Glomerular endothelial cell (primary cell): Measurements from ENCODE around the gene MAD1L1. TPM values are rescaled to one million over a fixed set of nuclear protein-coding genes. Genes with fewer than 3 reads are reported as not detected.

Experiments
- DNase-seq: peaks from one replicate; pipeline ENCODE4 v3.0.0-alpha.2; 2011; ENCODE audit warnings: low read depth, low spot score; ENCODE audit errors: extremely low read depth
- total RNA-seq: library from RNA; depleted of rRNA; stranded (reverse); fragments of >200 nt; gene quantifications from 2 replicates; pipeline ENCODE4 v1.2.3, GENCODE V29; 2015

Gene MAD1L1
- total RNA-seq, 1 donor from 2014 or later, result 59.4 TPM

DNA sequence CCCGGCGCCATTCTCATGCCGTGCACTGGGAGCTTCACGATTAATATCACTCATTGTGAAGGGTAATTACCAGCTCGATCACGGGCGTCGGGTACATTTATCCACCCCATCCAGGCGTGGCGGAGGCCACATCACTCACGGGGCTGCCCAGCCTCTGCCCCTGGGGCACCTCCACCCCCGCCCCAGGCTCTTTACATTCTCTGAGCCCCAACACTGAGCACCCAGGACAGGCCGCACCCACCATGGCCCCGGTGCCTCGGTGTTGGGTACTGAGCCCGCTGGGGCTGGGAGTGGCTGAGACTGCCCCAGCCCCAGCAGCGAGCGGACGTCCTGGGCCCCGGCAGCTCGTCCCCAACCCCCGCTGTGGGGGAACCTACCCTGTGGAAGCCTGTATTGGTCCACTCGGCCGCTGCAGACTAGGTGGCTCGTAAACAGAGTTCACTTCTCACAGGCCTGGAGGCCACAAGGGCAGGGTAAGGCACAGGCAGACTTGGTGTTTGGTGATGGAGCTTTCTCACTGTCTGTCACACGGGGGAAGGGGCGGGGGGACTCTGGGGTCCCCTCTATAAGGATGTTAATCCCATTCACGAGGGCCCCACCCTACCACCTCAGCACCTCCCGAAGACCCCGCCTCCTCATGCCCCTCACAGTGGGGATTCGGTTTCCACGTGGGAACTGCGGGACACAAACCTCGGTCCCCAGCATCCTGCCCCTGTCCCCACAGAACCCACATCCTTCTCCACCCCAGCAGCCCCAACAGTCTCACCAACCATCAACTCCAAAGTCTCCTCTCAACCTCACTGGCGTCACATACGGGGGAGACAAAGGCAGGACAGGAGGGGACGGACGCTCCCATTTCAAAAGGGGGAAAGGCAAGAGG, 378.5 kb downstream of the MAD1L1 start:
- DNase-seq, result no peak

GRCh38 chr7:1853431-1853985, 379.2 kb downstream of the MAD1L1 start:
- DNase-seq, result no peak

DNA sequence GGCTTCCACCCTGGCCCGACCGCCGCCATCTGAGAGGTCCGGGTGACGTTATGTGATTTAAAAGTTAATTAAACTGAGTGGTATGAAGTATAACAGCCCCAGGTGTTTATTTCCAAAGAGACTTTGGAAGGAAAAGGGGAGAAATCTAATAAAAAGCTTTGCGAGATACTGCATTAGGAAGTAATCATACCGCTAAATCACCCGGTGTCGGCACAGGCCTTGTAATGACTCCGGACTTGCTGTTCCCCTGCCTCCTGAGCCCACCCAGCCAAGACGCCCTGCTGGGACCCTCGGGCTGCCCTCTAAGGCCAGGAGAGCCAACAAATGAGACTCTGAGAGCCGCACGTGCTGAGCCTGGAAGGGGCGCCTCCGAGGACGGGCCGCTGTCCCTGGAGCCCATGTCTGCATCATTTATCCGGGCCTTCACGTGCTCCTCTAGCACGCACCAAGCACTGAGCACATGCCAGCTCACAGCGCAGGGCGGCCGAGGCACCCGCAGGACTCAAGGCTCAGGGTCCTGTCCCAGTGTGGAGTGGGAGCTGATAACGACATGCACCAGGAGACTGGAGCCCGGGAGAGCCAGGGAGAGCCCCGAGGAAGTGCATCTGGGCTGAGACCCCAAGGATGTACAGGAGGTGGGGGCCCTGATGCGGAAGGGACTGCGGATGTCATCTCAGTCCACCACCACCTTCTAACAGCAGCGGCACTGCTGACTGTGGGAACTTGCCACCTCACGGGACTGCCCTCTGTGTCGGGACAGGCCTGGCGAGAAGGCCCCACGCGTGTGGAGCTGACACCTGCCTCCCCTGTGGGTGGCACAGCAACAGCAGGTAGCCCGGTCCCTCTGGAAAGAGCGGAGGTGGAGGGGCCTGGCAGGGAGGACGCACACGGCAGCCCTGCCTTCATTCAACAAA, 380.0 kb downstream of the MAD1L1 start:
- DNase-seq, result no peak

GRCh38 chr7:1851721-1852516, 380.8 kb downstream of the MAD1L1 start:
- DNase-seq, result no peak

- DNase-seq, result no peak
These were observed 381.7 kb downstream of the MAD1L1 start for GRCh38 chr7:1850976-1851571.

DNA sequence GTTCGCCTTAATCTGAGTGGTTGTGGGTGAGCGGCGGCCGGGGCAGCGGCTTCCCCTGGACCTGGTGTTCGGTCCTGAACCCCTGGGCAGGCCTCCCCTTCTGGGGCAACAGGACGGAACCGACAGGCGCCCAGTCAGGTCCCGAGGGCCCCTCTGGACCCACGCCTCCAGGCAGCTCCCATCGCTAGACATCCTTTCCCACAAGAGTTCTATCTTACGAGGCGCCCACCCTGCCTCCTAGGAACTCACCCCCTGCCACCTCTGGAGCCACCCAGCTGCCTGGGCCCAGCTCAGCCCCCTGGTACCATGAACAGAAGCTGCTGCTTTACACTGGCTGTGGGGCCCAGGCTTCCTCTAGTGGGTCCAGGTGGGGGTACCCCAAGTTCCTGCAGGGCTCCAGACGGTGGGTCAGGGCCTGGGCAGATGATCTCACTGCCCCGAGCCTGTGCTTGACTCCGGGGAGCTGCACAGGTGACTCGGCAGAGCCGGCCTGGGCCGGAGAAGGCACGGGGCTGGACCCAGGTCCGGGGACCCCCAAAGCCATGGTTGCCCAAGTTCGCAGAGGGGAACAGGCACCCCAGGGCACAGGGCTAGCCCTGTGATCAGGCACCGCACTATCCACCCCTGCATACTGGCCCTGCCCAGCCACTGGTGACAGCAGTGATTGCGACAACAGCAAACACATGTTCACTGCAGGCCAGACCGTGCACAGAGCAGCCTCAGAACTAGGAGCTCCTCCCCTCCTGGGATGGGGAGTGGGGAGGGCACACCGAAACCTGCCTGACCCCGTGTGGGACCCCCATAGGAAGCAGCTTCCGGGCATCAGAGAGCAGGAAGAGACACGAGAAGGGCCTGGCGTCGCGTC, 382.4 kb downstream of the MAD1L1 start:
- DNase-seq, result no peak

DNA sequence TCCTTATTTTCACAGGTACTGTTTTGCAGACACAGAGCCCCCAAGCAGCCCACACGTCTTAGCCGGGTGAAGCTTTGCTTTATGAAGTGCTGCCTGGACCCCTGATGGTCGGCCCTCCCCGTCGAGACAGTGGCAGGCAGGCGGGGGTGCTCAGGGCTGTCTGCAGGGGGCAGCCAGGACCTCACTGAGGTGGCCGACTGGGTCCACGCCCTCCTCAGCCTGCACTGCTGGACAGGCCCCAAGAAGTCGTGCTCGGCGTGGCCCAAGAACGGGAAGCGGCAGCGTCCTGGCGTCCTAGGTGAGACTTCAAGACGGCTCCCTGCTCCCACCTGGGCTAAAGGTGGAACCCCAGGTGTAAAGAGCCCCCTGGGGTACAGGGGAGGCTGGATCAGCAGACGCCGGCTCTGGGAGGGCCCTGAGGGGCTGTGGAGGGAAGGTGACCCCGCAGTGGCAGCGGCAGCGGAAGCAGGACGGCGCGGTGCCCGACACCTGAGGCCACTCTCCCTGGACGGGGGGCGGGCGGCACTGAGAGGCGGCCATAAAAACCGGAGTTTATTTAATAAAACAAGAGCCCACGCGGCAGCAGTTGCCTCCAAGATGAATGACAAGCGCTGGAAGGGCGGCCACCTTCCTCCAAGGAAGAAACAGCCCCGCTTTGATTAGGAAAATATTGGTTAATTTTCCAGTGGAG, 383.2 kb downstream of the MAD1L1 start:
- DNase-seq, result no peak

DNA sequence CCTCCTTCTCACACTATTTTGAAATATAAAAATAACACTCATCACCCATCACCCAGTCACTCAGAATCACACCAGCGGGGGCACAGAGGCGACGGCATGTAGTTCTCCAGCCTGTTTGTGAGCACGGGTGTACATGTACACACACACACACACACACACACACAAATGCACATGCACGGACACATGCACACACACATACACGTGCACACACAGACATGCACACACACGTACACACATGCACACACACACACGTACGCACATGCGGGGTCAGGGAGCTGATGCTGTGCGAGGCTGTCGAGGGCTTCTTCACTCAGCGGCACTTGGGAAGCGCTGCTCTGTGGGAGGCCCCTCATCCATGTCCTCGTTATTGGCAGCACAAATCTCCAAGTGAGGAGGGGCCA, 383.8 kb downstream of the MAD1L1 start:
- no peak for DNase-seq

DNA sequence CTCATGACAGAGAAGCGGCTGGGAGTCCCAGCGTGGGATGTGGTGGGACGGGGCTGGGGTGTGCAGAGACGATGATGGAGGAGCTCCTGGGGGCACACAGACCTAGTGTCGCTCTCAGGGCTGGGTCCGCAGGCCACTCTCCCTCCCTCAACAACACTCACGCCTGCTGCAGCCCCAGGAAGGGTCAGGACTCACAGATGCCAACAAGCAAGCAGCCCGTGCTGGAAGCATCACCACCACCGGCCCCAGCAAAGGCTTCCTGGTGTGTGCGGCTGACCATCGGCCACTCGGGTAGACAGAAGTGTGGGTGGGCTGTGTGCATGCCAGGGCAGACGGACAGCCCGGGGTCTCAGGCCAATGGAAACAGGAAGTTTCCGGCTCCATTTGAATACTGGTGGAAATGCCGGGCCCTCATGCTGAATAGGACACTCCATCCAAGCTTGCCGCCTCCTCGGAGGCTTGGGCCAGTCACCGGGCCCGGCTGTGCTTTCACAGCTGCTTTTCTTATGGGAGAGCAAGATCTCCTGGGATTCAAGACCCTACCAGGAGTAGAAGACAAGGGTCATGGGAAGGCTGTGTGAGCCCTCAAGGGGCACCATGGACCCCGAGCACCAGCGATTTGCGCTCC, 384.6 kb downstream of the MAD1L1 start:
- DNase-seq, result no peak

- no peak for DNase-seq
These were observed 385.3 kb downstream of the MAD1L1 start for GRCh38 chr7:1847260-1848001.

GRCh38 chr7:1846331-1847065, 386.2 kb downstream of the MAD1L1 start:
- DNase-seq, result no peak

GRCh38 chr7:1845536-1846311, 387.0 kb downstream of the MAD1L1 start:
- no peak for DNase-seq

GRCh38 chr7:1844951-1845390, 387.8 kb downstream of the MAD1L1 start:
- DNase-seq, result no peak

DNA sequence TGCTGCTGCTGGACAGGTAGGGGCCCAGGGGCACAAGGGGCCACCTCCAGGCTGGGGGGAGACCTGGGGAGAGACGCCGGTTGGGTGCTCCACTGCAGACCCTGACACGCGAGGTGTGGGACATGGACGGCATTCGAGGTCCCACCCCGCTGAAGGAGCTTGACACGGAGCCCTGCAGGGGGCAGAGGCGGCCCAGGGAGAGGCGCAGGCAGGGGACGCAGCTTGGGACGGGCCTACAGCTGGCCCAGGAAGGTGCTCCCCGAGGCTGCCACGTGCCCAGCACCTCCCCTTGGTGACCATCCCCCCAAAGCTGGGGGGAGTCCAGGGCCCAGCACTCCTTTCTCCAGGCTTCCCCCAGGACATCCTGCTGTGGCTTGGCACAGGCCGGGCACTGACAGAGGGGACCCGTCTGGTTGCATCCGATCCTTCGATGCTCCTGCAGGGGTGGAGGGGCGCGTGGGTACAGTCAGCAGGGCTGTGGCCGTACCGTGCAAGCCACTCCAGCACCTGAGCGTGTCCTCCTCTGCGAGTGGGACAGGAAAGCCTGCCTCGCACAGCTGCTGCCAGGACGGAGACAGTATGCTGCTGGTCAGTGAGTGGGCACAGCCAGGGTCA, 388.3 kb downstream of the MAD1L1 start:
- no peak for DNase-seq

GRCh38 chr7:1843921-1844335, 388.8 kb downstream of the MAD1L1 start:
- DNase-seq, result no peak
